Measurements from ENCODE around the gene CHAMP1. TPM values are rescaled to one million over a fixed set of nuclear protein-coding genes. Genes with fewer than 3 reads are reported as not detected.

The CHAMP1 gene
- 21.5 and 30.6 TPM in 2 replicates for total RNA-seq

GRCh38 chr13:114314074-114314912, at the start of gene CHAMP1:
Gene CHAMP1 (plus strand): TSS chr13:114314503. CDS start chr13:114323843, 9,340 bp downstream.

DNA sequence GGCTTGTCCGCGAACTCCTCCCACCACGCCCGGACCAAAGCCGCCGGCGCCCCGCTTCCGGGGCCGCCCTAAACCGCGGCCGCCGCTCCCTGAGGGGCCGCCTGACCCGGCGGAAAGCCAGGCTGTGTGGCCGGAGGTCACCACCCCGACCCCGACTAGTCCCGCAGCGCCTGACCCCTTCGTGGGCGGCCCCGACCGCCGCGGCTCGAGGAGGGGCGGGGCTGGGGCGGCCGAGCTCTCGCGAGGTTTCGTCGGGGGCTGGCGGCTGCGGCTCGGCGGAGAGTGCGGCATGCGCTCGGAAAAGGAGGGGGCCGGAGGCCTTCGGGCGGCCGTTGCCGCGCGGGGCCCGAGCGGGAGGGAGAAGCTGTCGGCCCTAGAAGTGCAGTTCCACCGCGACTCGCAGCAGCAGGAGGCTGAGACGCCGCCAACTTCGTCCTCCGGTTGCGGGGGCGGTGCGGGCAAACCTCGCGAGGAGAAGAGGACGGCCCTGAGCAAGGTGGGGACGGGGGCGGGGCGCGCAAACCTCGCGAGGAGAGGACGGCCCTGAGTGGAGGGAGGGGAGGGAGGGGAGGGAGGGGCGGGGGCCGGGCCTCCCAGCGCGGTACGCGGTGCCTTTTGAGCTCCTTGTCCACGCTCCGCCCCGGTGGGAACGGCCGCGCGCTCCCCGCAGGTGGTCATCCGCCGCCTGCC, 32.8 kb upstream of the CHAMP1 start, which contains the start of gene UPF3A:
UPF3A (plus strand) TSS at position 251 of the 690 bp plus-strand sequence; CDS start at position 290, 39 bp downstream.

Other genes with a start within 250 kb of the CHAMP1 start
- gene RASA3, start 181.9 kb upstream of the CHAMP1 start, total RNA-seq: 33.3 and 38.9 TPM in 2 replicates
- not detected in 2 replicates for gene CFAP97D2, start 135.2 kb upstream of the CHAMP1 start, total RNA-seq
- 21.9 and 28.2 TPM in 2 replicates for gene CDC16, start 79.6 kb upstream of the CHAMP1 start, total RNA-seq
- gene UPF3A, start 32.9 kb upstream of the CHAMP1 start, total RNA-seq: 9.9 and 11.2 TPM in 2 replicates